ENCODE measurements around the gene CDH11. TPM values are rescaled to one million over a fixed set of nuclear protein-coding genes. Genes with fewer than 3 reads are reported as not detected.

CDH11 gene
- total and polyA plus RNA-seq, 2 of the 4 experiments (the other 2 are of a cell fraction), result 266 to 601 TPM

- no peak overlapping the region for H4K91ac ChIP-seq (ENCODE audit: insufficient read depth, low read depth, low read length)
- H2BK15ac ChIP-seq (ENCODE audit: low read depth, low read length), result no peak overlapping the region
- H2BK5ac ChIP-seq (ENCODE audit: low read depth, low read length, poor library complexity, severe bottlenecking), result no peak overlapping the region
- DNase-seq, result no peak
- no peak overlapping the region for H3K9ac ChIP-seq (ENCODE audit: low read depth, low read length)
- no peak for ATAC-seq (ENCODE audit: low read depth)
- no peak overlapping the region for H2AFZ ChIP-seq (replicated peaks; ENCODE audit: low read length, poor library complexity)
- peaks cover 33 to 52% of the 10 kb centered on the region in 2 experiments for H3K79me1 ChIP-seq (ENCODE audit: low read depth in 1 of 2, low read length in 2 of 2)
- H3K56ac ChIP-seq (ENCODE audit: extremely low read depth, insufficient read depth, low read length), result no peak overlapping the region
- H4K20me1 ChIP-seq (ENCODE audit: insufficient read depth, low read length), result peaks cover 15% of the 10 kb centered on the region; the same call in 1 of the 2 replicates
- ChIA-PET POLR2A (ENCODE audit: unreplicated experiment) (no interaction called here), CTCF (no interaction called here)
- H3K4me2 ChIP-seq (ENCODE audit: low read depth, low read length), result no peak overlapping the region
- H3K27me3 ChIP-seq (ENCODE audit: control insufficient read depth, insufficient read depth, low read length), result no peaks in the 10 kb centered on the region
- no peak overlapping the region for H3K23ac ChIP-seq (ENCODE audit: low read depth, low read length)
- no peak overlapping the region for H3K18ac ChIP-seq (ENCODE audit: low read depth, low read length)
- no peak overlapping the region for H3K14ac ChIP-seq (replicated peaks; ENCODE audit: low read depth, low read length)
- H3K27ac ChIP-seq (ENCODE audit: insufficient read depth, low read length), result no peak overlapping the region
- peaks cover 19% of the 10 kb centered on the region for H3K36me3 ChIP-seq (ENCODE audit: control insufficient read depth, insufficient read depth, low read length)
- no peak overlapping the region for H2AK9ac ChIP-seq (replicated peaks; ENCODE audit: low read depth, low read length, poor library complexity)
- intact Hi-C loops (cut with micrococcal nuclease), result no loop called here
- in situ Hi-C loops (cut with MboI; ENCODE audit: low sequenced_read_pairs), result no loop called here
- no peak overlapping the region for H2AK5ac ChIP-seq (ENCODE audit: low read depth, low read length)
- H4K8ac ChIP-seq (ENCODE audit: low read depth in 2 of 2, low read length in 2 of 2), result no peak overlapping the region
- no peak for TF ChIP-seq MXI1 (IDR thresholded peaks at IDR 0.05; ENCODE audit: borderline replicate concordance, low read depth, low read length)
- WGBS, 2 experiments (ENCODE audit: extremely low coverage in 2 of 2, insufficient read length in 1 of 2), result no CpG with 5 or more reads among the region's 2 CpGs
- dilution Hi-C loops (cut with HindIII; ENCODE audit: low sequenced_read_pairs, unreplicated experiment), result no loop called here
- H3K9me3 ChIP-seq (ENCODE audit: control insufficient read depth, insufficient read depth, low read length), result no peaks in the 10 kb centered on the region
- no peak overlapping the region for H2BK20ac ChIP-seq (ENCODE audit: low read depth, low read length)
- peaks cover 10% of the 10 kb centered on the region for H3K4me1 ChIP-seq (ENCODE audit: control insufficient read depth, insufficient read depth, low read length)
- no peak overlapping the region for H3K4me3 ChIP-seq (ENCODE audit: insufficient read depth, low read depth, low read length)
- H3K9me1 ChIP-seq (ENCODE audit: insufficient read depth, low read length), result peaks cover 10% of the 10 kb centered on the region
- BruUV-seq (replicated peaks), result no TSS peak
- no peak overlapping the region for H2BK120ac ChIP-seq (ENCODE audit: low read depth, low read length)
- no peak overlapping the region for H4K5ac ChIP-seq (ENCODE audit: low read depth, low read length)
- H3K4ac ChIP-seq (ENCODE audit: low read depth, low read length), result no peak overlapping the region
Observed at GRCh38 chr16:65010125-65010524, 111.7 kb downstream of the CDH11 start.
